Neural cell (in vitro differentiated cells): ENCODE measurements around the gene HDLBP. TPM values are rescaled to one million over a fixed set of nuclear protein-coding genes. Genes with fewer than 3 reads are reported as not detected.

Experiments
- H2AFZ ChIP-seq: fragments of 200-600, 300-800 bp; sonication (generic), shearing (Covaris generic); 2 replicates; pipeline ENCODE4 v1.6.0; 2014; ENCODE audit warnings: low read depth, mild to moderate bottlenecking, antibody characterized with exemption, low read length, moderate library complexity
- H3F3A ChIP-seq: fragments of 200-600 bp; shearing (Covaris generic); 2 replicates; pipeline ENCODE4 v1.6.1; 2016; ENCODE audit warnings: mild to moderate bottlenecking, moderate library complexity, mixed read lengths, antibody characterized with exemption, low read length; ENCODE audit not compliant: insufficient read depth, poor library complexity, severe bottlenecking
- H3K27ac ChIP-seq: fragments of 200-600, 300-800 bp; sonication (generic), shearing (Covaris generic); 2 replicates; pipeline ENCODE4 v1.5.1; 2014; ENCODE audit warnings: mild to moderate bottlenecking, low read length, moderate library complexity
- H3K27me3 ChIP-seq: fragments of 300-800, 200-600 bp; sonication (generic), shearing (Covaris generic); 2 replicates; pipeline ENCODE4 v1.6.0; 2014; ENCODE audit warnings: mild to moderate bottlenecking, low read depth, low read length, moderate library complexity; ENCODE audit not compliant: insufficient read depth
- H3K36me3 ChIP-seq: fragments of 300-800, 200-600 bp; sonication (generic), shearing (Covaris generic); 2 replicates; pipeline ENCODE4 v1.5.1; 2014; ENCODE audit warnings: mild to moderate bottlenecking, antibody characterized with exemption, low read length, moderate library complexity; ENCODE audit not compliant: insufficient read depth
- H3K4me2 ChIP-seq: fragments of 300-800, 200-600 bp; sonication (generic), shearing (Covaris generic); 2 replicates; pipeline ENCODE4 v1.6.0; 2014; ENCODE audit warnings: mild to moderate bottlenecking, low read length
- H3K4me3 ChIP-seq: fragments of 300-800, 200-600 bp; sonication (generic), shearing (Covaris generic); 2 replicates; pipeline ENCODE4 v1.5.1; 2014; ENCODE audit warnings: mild to moderate bottlenecking, low read length, moderate library complexity
- H3K79me2 ChIP-seq: fragments of 200-600 bp; shearing (Covaris generic); replicated peaks from 2 replicates; pipeline ENCODE4 v1.6.0; 2014; ENCODE audit warnings: mild to moderate bottlenecking, low read length, moderate library complexity; ENCODE audit not compliant: insufficient read depth
- H3K9ac ChIP-seq: fragments of 300-800, 200-600 bp; sonication (generic), shearing (Covaris generic); 2 replicates; pipeline ENCODE4 v1.6.1; 2016; ENCODE audit warnings: mild to moderate bottlenecking, low read length, mixed read lengths
- H3K9me2 ChIP-seq: fragments of 200-600 bp; shearing (Covaris generic); 2 replicates; pipeline ENCODE4 v1.6.1; 2016; ENCODE audit warnings: mild to moderate bottlenecking, low read length, mixed read lengths; ENCODE audit not compliant: insufficient read depth
- H3K9me3 ChIP-seq: fragments of 200-600, 300-800 bp; sonication (generic), shearing (Covaris generic); 2 replicates; pipeline ENCODE4 v1.6.1; 2016; ENCODE audit warnings: mild to moderate bottlenecking, mixed run types, low read length, moderate library complexity, mixed read lengths
- H4K20me1 ChIP-seq: fragments of 200-600 bp; shearing (Covaris generic); 2 replicates; pipeline ENCODE4 v1.6.1; 2016; ENCODE audit warnings: mild to moderate bottlenecking, mixed run types; ENCODE audit not compliant: insufficient read depth
- CTCF ChIP-seq: fragments of 450-650 bp; IDR thresholded peaks from 2 replicates; pipeline ENCODE4 v1.5.1; 2014; ENCODE audit warnings: antibody characterized with exemption, mild to moderate bottlenecking, moderate library complexity; ENCODE audit not compliant: poor library complexity, severe bottlenecking
- EP300 ChIP-seq: fragments of 450-650 bp; conservative IDR thresholded peaks from 2 replicates; pipeline ENCODE4 v1.6.1; 2014; ENCODE audit warnings: antibody characterized with exemption, mild to moderate bottlenecking, moderate library complexity; ENCODE audit not compliant: poor library complexity, severe bottlenecking
- EZH2 ChIP-seq: fragments of 200-600, 300-800 bp; shearing (Covaris generic), sonication (generic); IDR thresholded peaks from 2 replicates; pipeline ENCODE4 v1.6.1; 2014; ENCODE audit warnings: antibody characterized with exemption, low read length, borderline replicate concordance, mild to moderate bottlenecking; ENCODE audit not compliant: insufficient read depth, poor library complexity, severe bottlenecking
- MXI1 ChIP-seq: fragments of 450-650 bp; conservative IDR thresholded peaks from 2 replicates; pipeline ENCODE4 v1.6.1; 2014; ENCODE audit warnings: antibody characterized with exemption, mild to moderate bottlenecking; ENCODE audit not compliant: poor library complexity, severe bottlenecking
- POLR2AphosphoS5 ChIP-seq: IDR thresholded peaks from 2 replicates; pipeline ENCODE4 v1.6.1; 2012
- RAD21 ChIP-seq: fragments of 450-650 bp; conservative IDR thresholded peaks from 2 replicates; pipeline ENCODE4 v1.6.1; 2014; ENCODE audit warnings: antibody characterized with exemption, mild to moderate bottlenecking, moderate library complexity
- REST ChIP-seq: IDR thresholded peaks from 2 replicates; pipeline ENCODE4 v1.6.1; 2012; ENCODE audit warnings: borderline replicate concordance
- SMC3 ChIP-seq: fragments of 450-650 bp; conservative IDR thresholded peaks from 2 replicates; pipeline ENCODE4 v1.6.1; 2014; ENCODE audit warnings: antibody characterized with exemption, mild to moderate bottlenecking, moderate library complexity; ENCODE audit not compliant: poor library complexity
- TAF1 ChIP-seq: IDR thresholded peaks from 2 replicates; pipeline ENCODE4 v1.6.1; 2012; ENCODE audit warnings: low read depth
- polyA plus RNA-seq: library from polyadenylated mRNA; depleted of rRNA; stranded (reverse); fragments of >200 nt; gene quantifications from 2 replicates; pipeline ENCODE4 v1.2.3, GENCODE V29; 2014

HDLBP gene
- polyA plus RNA-seq, 1 donor from 2014 or later = 61.9 TPM

- Histone ChIP-seq H3K27ac (no peak overlapping the region), H3K36me3 (no peaks in the 10 kb centered on the region), H4K20me1 (no peaks in the 10 kb centered on the region), H3K27me3 (no peaks in the 10 kb centered on the region), H3K9me2 (no peaks in the 10 kb centered on the region), H3K4me3 (no peak overlapping the region), H3K9me3 (no peaks in the 10 kb centered on the region), H3K9ac (no peak overlapping the region), H3F3A (no peaks in the 10 kb centered on the region), H2AFZ (no peak overlapping the region), H3K4me2 (no peak overlapping the region), H3K79me2 (no peaks in the 10 kb centered on the region)
- TF ChIP-seq CTCF = no peak
- no peak for TF ChIP-seq POLR2AphosphoS5
- no peak for TF ChIP-seq TAF1
- TF ChIP-seq SMC3 = no peak
- no peak for TF ChIP-seq REST
- TF ChIP-seq EP300 = no peak
- TF ChIP-seq RAD21 = no peak
- no peak for TF ChIP-seq MXI1
- no peak for TF ChIP-seq EZH2
These were observed 75.0 kb downstream of the HDLBP start for GRCh38 chr2:241240320-241241004.

GRCh38 chr2:241239552-241240202 is 75.8 kb downstream of the HDLBP start:
- no peak for TF ChIP-seq POLR2AphosphoS5
- TF ChIP-seq EP300 = no peak
- no peak for TF ChIP-seq MXI1
- no peak for TF ChIP-seq CTCF
- no peak for TF ChIP-seq RAD21
- no peak for TF ChIP-seq TAF1
- TF ChIP-seq REST = no peak
- no peak for TF ChIP-seq SMC3
- Histone ChIP-seq H3K79me2 (no peaks in the 10 kb centered on the region), H3K9me3 (no peaks in the 10 kb centered on the region), H3F3A (no peaks in the 10 kb centered on the region), H3K9ac (no peak overlapping the region), H3K4me2 (no peak overlapping the region), H3K9me2 (no peaks in the 10 kb centered on the region), H3K36me3 (no peaks in the 10 kb centered on the region), H3K27me3 (no peaks in the 10 kb centered on the region), H3K27ac (no peak overlapping the region), H4K20me1 (no peaks in the 10 kb centered on the region), H2AFZ (no peak overlapping the region), H3K4me3 (no peak overlapping the region)
